BLaER1 (cell line): ENCODE results near the gene SELE.
"Not testable (repeated sequence)": the region's sequence is repeated elsewhere in the genome, so short reads cannot be mapped to it uniquely, and the experiment has no call there.

ENCODE experiments used
- H3K27ac ChIP-seq: shearing (Covaris generic); formaldehyde crosslinking; 2 replicates; pipeline ENCODE4 v1.8.1; 2022
- H3K27me3 ChIP-seq: shearing (Covaris generic); formaldehyde crosslinking; 2 replicates; pipeline ENCODE4 v1.8.1; 2022
- H3K36me3 ChIP-seq: shearing (Covaris generic); formaldehyde crosslinking; 2 replicates; pipeline ENCODE4 v1.8.1; 2022
- H3K4me1 ChIP-seq: shearing (Covaris generic); formaldehyde crosslinking; 2 replicates; pipeline ENCODE4 v1.8.1; 2022
- H3K4me2 ChIP-seq: shearing (Covaris generic); formaldehyde crosslinking; 2 replicates; pipeline ENCODE4 v1.8.1; 2022
- H3K4me3 ChIP-seq: shearing (Covaris generic); formaldehyde crosslinking; 2 replicates; pipeline ENCODE4 v1.8.1; 2022
- H3K9ac ChIP-seq: shearing (Covaris generic); formaldehyde crosslinking; 2 replicates; pipeline ENCODE4 v1.8.1; 2022
- H3K9me3 ChIP-seq: shearing (Covaris generic); formaldehyde crosslinking; 2 replicates; pipeline ENCODE4 v1.8.1; 2022
- H4K20me1 ChIP-seq: shearing (Covaris generic); formaldehyde crosslinking; 2 replicates; pipeline ENCODE4 v1.8.1; 2022
- Cebpa-rat ChIP-seq: shearing (Covaris generic); IDR thresholded peaks from 2 replicates; pipeline ENCODE4 v1.8.1; 2022

The SELE gene

GRCh38 chr1:169701261-169702005 is 32.4 kb downstream of the SELE start:
- H3K4me2 ChIP-seq, result peak overlapping the region; percentile 39
- no peak overlapping the region for H3K9ac ChIP-seq
- no peaks in the 10 kb centered on the region for H3K27me3 ChIP-seq
- H3K4me1 ChIP-seq, result peaks cover 52% of the 10 kb centered on the region
- H4K20me1 ChIP-seq, result no peaks in the 10 kb centered on the region
- H3K27ac ChIP-seq, result no peak overlapping the region
- TF ChIP-seq Cebpa-rat, result no peak
- no peaks in the 10 kb centered on the region for H3K36me3 ChIP-seq
- H3K9me3 ChIP-seq, result no peaks in the 10 kb centered on the region
- H3K4me3 ChIP-seq, result no peak overlapping the region

GRCh38 chr1:169699707-169700106 is 34.2 kb downstream of the SELE start:
- no peak for TF ChIP-seq Cebpa-rat
- no peaks in the 10 kb centered on the region for H3K36me3 ChIP-seq
- H3K27ac ChIP-seq, result peak overlapping the region; percentile 67
- no peak overlapping the region for H3K4me3 ChIP-seq
- peaks cover 66% of the 10 kb centered on the region for H3K4me1 ChIP-seq
- peak overlapping the region; percentile 48 for H3K4me2 ChIP-seq
- no peak overlapping the region for H3K9ac ChIP-seq
- no peaks in the 10 kb centered on the region for H4K20me1 ChIP-seq
- H3K9me3 ChIP-seq, result no peaks in the 10 kb centered on the region
- no peaks in the 10 kb centered on the region for H3K27me3 ChIP-seq

- Histone ChIP-seq H3K9ac (no peak overlapping the region), H3K4me3 (no peak overlapping the region), H3K4me2 (peak overlapping the region; percentile 48), H3K9me3 (no peaks in the 10 kb centered on the region), H3K4me1 (peaks cover 73% of the 10 kb centered on the region), H4K20me1 (no peaks in the 10 kb centered on the region), H3K27me3 (no peaks in the 10 kb centered on the region), H3K27ac (peak overlapping the region; percentile 67), H3K36me3 (no peaks in the 10 kb centered on the region)
- no peak for TF ChIP-seq Cebpa-rat
These were observed 34.9 kb downstream of the SELE start for GRCh38 chr1:169698976-169699375.

- peak overlapping the region; percentile 34 for H3K4me2 ChIP-seq
These were observed 36.1 kb downstream of the SELE start for GRCh38 chr1:169697755-169698154.

GRCh38 chr1:169696273-169697100 is 37.4 kb downstream of the SELE start:
- TF ChIP-seq Cebpa-rat, result no peak
- no peak overlapping the region for H3K4me3 ChIP-seq
- H4K20me1 ChIP-seq, result no peaks in the 10 kb centered on the region
- peaks cover 92% of the 10 kb centered on the region for H3K4me1 ChIP-seq
- H3K4me2 ChIP-seq, result peak overlapping the region; percentile 33; the same call in 1 of the 2 replicates
- H3K9me3 ChIP-seq, result no peaks in the 10 kb centered on the region
- H3K36me3 ChIP-seq, result no peaks in the 10 kb centered on the region
- H3K27ac ChIP-seq, result 0 out of 2 replicates have a peak overlapping the region, but pooled peaks have one; percentile 3
- H3K9ac ChIP-seq, result no peak overlapping the region
- no peaks in the 10 kb centered on the region for H3K27me3 ChIP-seq

More at GRCh38 chr1:169697755-169698154, 36.1 kb downstream of the SELE start:
- H3K36me3 ChIP-seq, result no peaks in the 10 kb centered on the region
- H3K4me1 ChIP-seq, result peaks cover 85% of the 10 kb centered on the region
- 0 out of 2 replicates have a peak overlapping the region, but pooled peaks have one; percentile 11 for H3K27ac ChIP-seq
- no peaks in the 10 kb centered on the region for H3K9me3 ChIP-seq
- H3K27me3 ChIP-seq, result no peaks in the 10 kb centered on the region
- no peak overlapping the region for H3K9ac ChIP-seq
- H3K4me3 ChIP-seq, result no peak overlapping the region
- no peaks in the 10 kb centered on the region for H4K20me1 ChIP-seq
- no peak for TF ChIP-seq Cebpa-rat

- TF ChIP-seq Cebpa-rat, result no peak
- Histone ChIP-seq H3K9me3 (no peaks in the 10 kb centered on the region), H3K4me2 (peak overlapping the region; percentile 58), H3K27ac (peak overlapping the region; percentile 64), H3K9ac (no peak overlapping the region; the same call in 1 of the 2 replicates), H3K27me3 (no peaks in the 10 kb centered on the region), H3K4me1 (peaks cover 75% of the 10 kb centered on the region), H4K20me1 (no peaks in the 10 kb centered on the region), H3K4me3 (no peak overlapping the region), H3K36me3 (no peaks in the 10 kb centered on the region)
These were observed 39.4 kb downstream of the SELE start for GRCh38 chr1:169694304-169695075.

GRCh38 chr1:169692756-169693460 is 41.0 kb downstream of the SELE start:
- Histone ChIP-seq H3K9ac (no peak overlapping the region), H3K4me1 (peaks cover 59% of the 10 kb centered on the region), H3K36me3 (no peaks in the 10 kb centered on the region), H4K20me1 (no peaks in the 10 kb centered on the region), H3K4me3 (no peak overlapping the region), H3K9me3 (no peaks in the 10 kb centered on the region), H3K27me3 (no peaks in the 10 kb centered on the region), H3K4me2 (peak overlapping the region; percentile 58), H3K27ac (no peak overlapping the region)
- TF ChIP-seq Cebpa-rat, result no peak

GRCh38 chr1:169690489-169690888 is 43.4 kb downstream of the SELE start:
- no peaks in the 10 kb centered on the region for H3K27me3 ChIP-seq
- TF ChIP-seq Cebpa-rat, result no peak
- no peak overlapping the region for H3K4me3 ChIP-seq
- H4K20me1 ChIP-seq, result no peaks in the 10 kb centered on the region
- no peaks in the 10 kb centered on the region for H3K36me3 ChIP-seq
- no peak overlapping the region for H3K27ac ChIP-seq
- peaks cover 36% of the 10 kb centered on the region for H3K4me1 ChIP-seq
- no peak overlapping the region for H3K4me2 ChIP-seq
- no peaks in the 10 kb centered on the region for H3K9me3 ChIP-seq
- H3K9ac ChIP-seq, result no peak overlapping the region

- no peak overlapping the region for H3K4me3 ChIP-seq
- H4K20me1 ChIP-seq, result no peaks in the 10 kb centered on the region
- no peak overlapping the region for H3K9ac ChIP-seq
- no peak overlapping the region for H3K27ac ChIP-seq
- H3K36me3 ChIP-seq, result no peaks in the 10 kb centered on the region
- H3K4me1 ChIP-seq, result peaks cover 27% of the 10 kb centered on the region
- H3K27me3 ChIP-seq, result no peaks in the 10 kb centered on the region
- H3K4me2 ChIP-seq, result no peak overlapping the region
- no peak for TF ChIP-seq Cebpa-rat
- no peaks in the 10 kb centered on the region for H3K9me3 ChIP-seq
These were observed 44.5 kb downstream of the SELE start for GRCh38 chr1:169689395-169689794.

GRCh38 chr1:169688377-169688776 is 45.5 kb downstream of the SELE start:
- H3K4me1 ChIP-seq, result peaks cover 17% of the 10 kb centered on the region
- not testable (repeated sequence) for H3K36me3 ChIP-seq, H3K9me3 ChIP-seq, H3K4me2 ChIP-seq, H4K20me1 ChIP-seq, H3K27ac ChIP-seq, H3K9ac ChIP-seq, H3K27me3 ChIP-seq, H3K4me3 ChIP-seq
